GM11168 (cell line): Measurements from ENCODE around the gene NKX2-2.

Experiments used
- in situ Hi-C: fragments of 300-500 bp; cut with MboI; formaldehyde crosslinking; loops from one replicate; pipeline ENCODE4 v1.12.0; 2022; ENCODE audit warnings: low sequenced_read_pairs; ENCODE audit not compliant: unreplicated experiment

The NKX2-2 gene

DNA sequence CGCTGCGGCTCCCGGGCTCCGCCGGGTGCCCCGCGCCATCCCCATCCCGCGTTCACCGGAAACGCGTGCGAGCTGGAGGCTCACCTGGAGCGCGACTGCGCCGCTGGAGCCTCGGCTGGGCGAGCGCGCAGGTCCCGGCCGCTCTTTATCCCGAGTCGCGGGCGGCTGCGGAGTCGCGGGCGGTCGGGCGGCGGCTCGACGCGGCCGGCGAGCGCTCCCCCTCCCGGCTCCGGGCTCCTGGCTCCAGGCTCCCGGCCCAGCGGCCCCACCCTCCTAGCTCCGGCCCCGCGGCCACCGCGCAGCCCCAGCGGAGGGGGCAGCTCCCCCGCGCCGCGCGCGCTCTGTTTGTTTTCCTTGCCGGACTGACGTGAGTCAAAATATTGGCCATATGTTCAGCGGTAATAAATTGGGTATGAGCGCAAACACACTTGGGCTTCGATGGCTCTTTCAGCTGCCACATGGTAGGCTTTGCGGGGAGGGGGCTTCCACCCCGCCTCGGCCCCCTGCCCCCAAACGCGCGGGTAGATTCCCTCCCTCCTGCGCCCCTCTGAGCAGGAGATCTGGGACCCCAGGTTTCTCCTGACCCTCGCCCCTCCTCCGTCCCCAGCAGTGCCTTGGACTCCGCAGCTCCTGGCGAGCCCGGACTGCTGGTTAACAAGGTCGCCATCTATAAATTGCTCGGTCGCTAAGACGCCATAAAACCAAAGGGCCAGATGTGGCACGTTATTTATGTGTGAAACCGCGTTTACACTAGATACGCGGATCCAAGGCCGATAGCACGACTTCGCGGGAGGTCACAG is 8.8 kb upstream of the NKX2-2 start:
- in situ Hi-C loops = loop anchor here (25.0 kb wide), 2 partner anchors 435 to 1065 kb away; partner anchors contain the start of gene FOXA2

- in situ Hi-C loops = loop anchor here (25.0 kb wide), 2 partner anchors 435 to 1065 kb away; partner anchors contain the start of gene FOXA2
These were observed 8.0 kb upstream of the NKX2-2 start for GRCh38 chr20:21521596-21522480.

GRCh38 chr20:21520702-21521595 is 7.1 kb upstream of the NKX2-2 start:
- in situ Hi-C loops = loop anchor here (25.0 kb wide), 2 partner anchors 434 to 1066 kb away; partner anchors contain the start of gene FOXA2

DNA sequence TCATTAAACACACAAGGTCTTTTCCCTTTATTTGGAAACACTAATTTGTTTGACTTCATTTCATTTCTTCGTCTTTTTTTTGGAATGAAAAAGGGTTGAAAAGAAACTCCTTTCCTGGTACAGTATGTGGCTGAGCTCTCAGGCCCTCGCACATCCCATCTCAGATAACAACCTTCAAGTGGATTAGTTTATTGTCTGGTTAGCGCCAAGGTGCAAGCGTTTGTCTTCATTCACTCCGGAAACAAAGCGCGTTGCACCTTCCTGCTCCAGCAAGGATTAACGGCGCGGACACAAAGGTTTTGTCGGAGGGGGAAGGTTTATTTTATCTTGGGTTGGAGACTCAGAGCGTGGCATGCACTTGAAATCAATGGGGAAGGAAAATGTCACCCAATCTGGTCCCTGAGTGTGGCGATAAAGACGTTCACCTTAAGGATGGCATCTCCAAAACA is 5.3 kb upstream of the NKX2-2 start:
- in situ Hi-C loops = loop anchor here (25.0 kb wide), 2 partner anchors 432 to 1068 kb away; partner anchors contain the start of gene FOXA2

- in situ Hi-C loops = loop anchor here (25.0 kb wide), 2 partner anchors 431 to 1069 kb away; partner anchors contain the start of gene FOXA2
These were observed 4.6 kb upstream of the NKX2-2 start for GRCh38 chr20:21518292-21518991.

DNA sequence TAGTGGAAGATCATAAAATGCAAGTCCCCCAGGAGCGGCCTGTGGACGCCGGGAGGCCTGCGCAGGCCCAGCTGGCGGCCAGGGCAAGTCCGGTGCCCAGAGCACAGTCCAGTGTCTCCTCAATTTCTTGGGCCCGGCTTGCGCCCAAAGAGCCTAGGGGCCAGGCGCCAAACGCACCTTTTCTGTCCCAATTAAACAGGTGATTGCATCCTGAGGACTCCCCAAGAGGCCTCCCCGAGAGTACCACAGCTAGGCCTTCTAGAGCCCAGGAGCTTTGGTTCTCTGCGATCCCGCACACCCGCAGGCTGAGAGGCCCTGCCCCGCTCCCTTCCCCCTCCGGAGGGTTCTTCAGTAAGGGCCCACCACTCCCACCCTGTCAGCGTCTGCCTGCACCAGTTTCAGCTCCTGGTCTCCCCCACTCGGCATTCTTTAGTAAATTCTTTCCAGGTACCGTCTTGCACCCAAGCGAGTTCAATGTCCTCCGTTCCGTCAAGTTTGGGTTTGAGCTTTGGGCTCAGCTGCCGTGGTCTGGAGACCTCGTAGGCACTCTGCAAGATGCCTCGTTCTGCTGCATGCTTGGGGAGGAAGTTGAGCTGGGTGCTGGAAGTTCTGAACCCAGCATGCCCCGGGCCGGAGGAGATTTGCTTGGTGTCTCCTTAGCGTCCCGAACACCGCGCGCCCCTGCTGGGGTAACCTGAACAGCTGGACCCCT is 3.9 kb upstream of the NKX2-2 start:
- in situ Hi-C loops = loop anchor here (25.0 kb wide), 2 partner anchors 430 to 1070 kb away; partner anchors contain the start of gene FOXA2

DNA sequence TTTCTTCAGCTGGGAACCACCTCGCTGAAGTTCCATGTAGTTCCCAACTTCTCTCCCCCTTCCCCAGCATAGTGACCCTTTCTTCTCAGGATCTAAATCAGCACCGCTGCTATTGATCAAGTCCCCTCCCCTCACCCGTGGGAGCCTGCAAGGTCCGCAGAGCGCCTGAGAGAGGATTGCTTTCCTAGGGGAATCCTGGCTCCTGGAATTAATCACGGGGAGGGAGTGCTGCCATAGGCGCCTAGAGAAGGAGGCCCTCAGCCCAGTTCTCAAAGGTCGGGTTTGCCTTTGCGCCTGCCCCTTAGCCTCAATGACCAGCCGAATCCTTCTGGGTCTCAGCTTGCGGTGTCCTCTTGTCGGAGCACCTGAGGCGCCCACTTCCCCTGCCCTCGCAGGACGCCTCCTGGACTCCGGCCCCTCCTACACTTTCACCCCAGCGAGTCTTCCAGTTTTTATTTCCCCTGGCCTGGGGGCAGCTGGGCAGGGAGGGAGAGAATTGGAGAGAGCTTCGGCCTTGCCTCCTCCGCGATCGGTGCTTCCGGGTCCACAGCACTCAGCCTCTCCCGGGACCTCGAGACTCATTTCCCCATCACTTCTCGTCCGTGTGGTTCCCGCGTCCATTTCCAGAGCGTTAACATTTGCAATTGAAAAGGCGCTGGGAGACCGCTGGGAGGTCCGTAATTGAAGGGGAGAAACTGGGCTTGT is 3.1 kb upstream of the NKX2-2 start:
- in situ Hi-C loops = loop anchor here (25.0 kb wide), 2 partner anchors 430 to 1070 kb away; partner anchors contain the start of gene FOXA2

DNA sequence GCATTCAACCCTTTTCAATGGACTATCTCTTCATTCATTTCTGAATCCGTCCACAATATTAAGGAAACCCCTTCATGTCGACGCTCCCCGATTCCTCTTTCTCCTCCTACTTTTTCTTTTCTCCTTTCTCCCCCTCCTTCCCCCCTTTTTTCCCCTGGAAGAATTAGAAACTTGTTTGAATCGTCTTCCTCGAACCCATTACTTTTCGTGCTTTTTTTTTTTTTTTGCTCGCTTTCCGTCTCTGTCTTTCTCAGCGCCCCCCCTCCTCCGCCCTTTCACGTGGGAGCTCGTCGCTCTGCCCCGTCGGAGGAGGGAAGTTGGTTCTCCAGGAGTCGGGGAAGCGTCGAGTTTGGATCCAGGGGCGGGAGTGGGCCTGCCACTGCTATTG is 2.3 kb upstream of the NKX2-2 start:
- in situ Hi-C loops = loop anchor here (25.0 kb wide), 2 partner anchors 429 to 1071 kb away; partner anchors contain the start of gene FOXA2

DNA sequence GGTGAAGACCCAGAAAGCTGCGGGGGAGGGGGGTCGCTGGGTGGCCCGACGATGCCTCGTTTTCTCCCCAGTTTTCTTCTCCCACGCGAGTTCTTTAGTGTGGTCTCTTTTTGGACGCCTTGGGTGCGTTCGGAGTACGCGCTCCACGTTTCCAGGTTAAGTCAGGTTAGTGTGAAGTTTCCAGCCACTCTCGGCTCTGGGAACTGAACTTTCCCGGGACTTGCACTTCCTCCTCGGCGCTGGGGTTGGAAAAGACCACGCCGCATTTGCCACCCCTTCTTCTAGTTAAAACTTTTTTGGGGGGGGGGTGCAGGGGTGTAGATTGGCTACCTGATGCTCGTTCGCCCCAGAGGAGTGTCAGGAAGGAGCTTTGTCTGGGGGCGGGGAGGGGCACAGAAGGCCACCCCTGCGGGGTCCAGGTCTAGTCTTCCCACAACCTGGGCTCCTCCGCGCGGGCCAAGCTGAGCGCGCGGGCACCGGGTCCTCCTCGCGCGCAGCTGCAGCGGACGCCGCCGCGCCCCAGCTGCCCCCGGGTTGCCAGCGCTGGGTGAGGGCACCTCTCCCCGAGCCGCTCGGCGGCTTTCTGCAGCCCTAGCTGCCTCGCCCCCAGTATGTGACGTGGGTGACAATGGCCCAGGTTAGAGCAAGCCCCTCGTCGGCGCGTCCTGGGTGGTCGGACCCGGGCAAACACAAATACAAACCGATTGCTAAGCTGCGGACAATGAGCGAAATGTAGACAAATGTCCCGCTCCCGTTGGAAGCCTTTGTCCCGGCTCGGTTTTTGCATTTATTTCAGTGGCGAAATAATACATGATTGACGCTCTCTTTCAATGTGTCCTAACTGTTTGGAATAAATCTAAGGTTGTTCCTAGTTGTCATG is 1.7 kb upstream of the NKX2-2 start:
- in situ Hi-C loops = loop anchor here (25.0 kb wide), 2 partner anchors 428 to 1072 kb away; partner anchors contain the start of gene FOXA2

- in situ Hi-C loops = loop anchor here (25.0 kb wide), 2 partner anchors 427 to 1073 kb away; partner anchors contain the start of gene FOXA2
These were observed 838 bp upstream of the NKX2-2 start for GRCh38 chr20:21514553-21515251.

- in situ Hi-C loops = loop anchor here (25.0 kb wide), 2 partner anchors 426 to 1074 kb away; partner anchors contain the start of gene FOXA2
These were observed 642 bp downstream of the NKX2-2 start for GRCh38 chr20:21513181-21513663.

GRCh38 chr20:21512634-21513180 is 1.2 kb downstream of the NKX2-2 start:
- in situ Hi-C loops = loop anchor here (25.0 kb wide), 2 partner anchors 425 to 1075 kb away; partner anchors contain the start of gene FOXA2

- in situ Hi-C loops = loop anchor here (25.0 kb wide), 2 partner anchors 425 to 1075 kb away; partner anchors contain the start of gene FOXA2
These were observed 1.8 kb downstream of the NKX2-2 start for GRCh38 chr20:21511850-21512633.

DNA sequence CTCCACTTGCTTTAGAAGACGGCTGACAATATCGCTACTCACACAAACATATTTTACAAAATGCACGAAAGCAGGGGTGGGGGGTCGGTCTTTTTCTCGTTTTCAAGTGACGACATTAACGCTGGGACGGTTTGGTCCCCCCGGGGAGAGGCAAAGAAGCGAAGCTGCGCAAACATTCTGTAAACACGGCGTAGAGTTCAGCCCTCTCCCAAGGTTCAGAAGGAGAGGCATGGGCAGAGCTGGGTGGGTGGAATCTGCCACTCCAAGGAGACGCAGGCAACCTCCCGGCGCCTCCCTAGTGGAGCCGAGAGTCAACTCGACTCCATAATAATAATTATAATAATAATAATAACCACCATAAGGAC is 2.4 kb downstream of the NKX2-2 start:
- in situ Hi-C loops = loop anchor here (25.0 kb wide), 2 partner anchors 424 to 1076 kb away; partner anchors contain the start of gene FOXA2
